Activated CD8-positive, alpha-beta memory T cell treated with anti-CD3 and anti-CD28 coated beads, Interleukin-2, amount 50 U/mL, for 24 hours (primary cell): ENCODE results near the gene GTPBP10.

Experiments
- DNase-seq: peaks from one replicate; pipeline ENCODE4 v3.0.0-alpha.2; 2020; ENCODE audit errors: extremely low read depth

GTPBP10 gene

GRCh38 chr7:90383422-90383821 is 36.9 kb downstream of the GTPBP10 start:
- no peak for DNase-seq

- DNase-seq, result no peak
Observed at GRCh38 chr7:90383861-90384260, 37.3 kb downstream of the GTPBP10 start.

GRCh38 chr7:90384433-90384832 is 37.9 kb downstream of the GTPBP10 start:
- no peak for DNase-seq

- DNase-seq, result no peak
Observed at GRCh38 chr7:90387470-90388240, 41.1 kb downstream of the GTPBP10 start.

- no peak for DNase-seq
Observed at GRCh38 chr7:90390926-90391325, 44.4 kb downstream of the GTPBP10 start.

GRCh38 chr7:90391488-90391887 is 45.0 kb downstream of the GTPBP10 start:
- DNase-seq, result no peak

GRCh38 chr7:90396420-90396819 is 49.9 kb downstream of the GTPBP10 start:
- DNase-seq, result no peak

GRCh38 chr7:90401989-90402388 is 55.5 kb downstream of the GTPBP10 start:
- no peak for DNase-seq

- DNase-seq, result no peak
Observed at GRCh38 chr7:90402785-90403173, 56.3 kb downstream of the GTPBP10 start.

GRCh38 chr7:90403174-90404113 is 56.9 kb downstream of the GTPBP10 start, which contains the start of gene CLDN12:
TSS of gene CLDN12 (plus strand) at chr7:90403461. CDS start at chr7:90412677, 9,216 bp downstream.
- peak; percentile 51 for DNase-seq

GRCh38 chr7:90404777-90405176 is 58.3 kb downstream of the GTPBP10 start:
- DNase-seq, result no peak

GRCh38 chr7:90407484-90407821 is 60.9 kb downstream of the GTPBP10 start:
- DNase-seq, result no peak

GRCh38 chr7:90408142-90408541 is 61.6 kb downstream of the GTPBP10 start:
- no peak for DNase-seq

- DNase-seq, result no peak
Observed at GRCh38 chr7:90409667-90410066, 63.2 kb downstream of the GTPBP10 start.

GRCh38 chr7:90411510-90411909 is 65.0 kb downstream of the GTPBP10 start:
- no peak for DNase-seq

- DNase-seq, result no peak
Observed at GRCh38 chr7:90412458-90413184, 66.1 kb downstream of the GTPBP10 start.

- DNase-seq, result no peak
Observed at GRCh38 chr7:90413185-90413528, 66.6 kb downstream of the GTPBP10 start.

- no peak for DNase-seq
Observed at GRCh38 chr7:90421651-90422050, 75.1 kb downstream of the GTPBP10 start.

GRCh38 chr7:90424720-90425119 is 78.2 kb downstream of the GTPBP10 start:
- no peak for DNase-seq

- no peak for DNase-seq
Observed at GRCh38 chr7:90425376-90425775, 78.9 kb downstream of the GTPBP10 start.

- DNase-seq, result no peak
Observed at GRCh38 chr7:90430614-90431460, 84.3 kb downstream of the GTPBP10 start.
